Astrocyte (in vitro differentiated cells and primary cell): ENCODE data around the gene VAT1L.

ENCODE experiments used
- CTCF ChIP-seq: IDR thresholded peaks from 2 replicates; pipeline ENCODE4 v1.5.1; 2011; ENCODE audit warnings: low read depth, mild to moderate bottlenecking, inconsistent platforms, low read length, moderate library complexity; ENCODE audit not compliant: insufficient read depth
- EZH2 ChIP-seq: IDR thresholded peaks from 2 replicates; pipeline ENCODE4 v1.6.1; 2012; ENCODE audit warnings: mild to moderate bottlenecking, low read length, inconsistent platforms; ENCODE audit not compliant: insufficient read depth

DNA sequence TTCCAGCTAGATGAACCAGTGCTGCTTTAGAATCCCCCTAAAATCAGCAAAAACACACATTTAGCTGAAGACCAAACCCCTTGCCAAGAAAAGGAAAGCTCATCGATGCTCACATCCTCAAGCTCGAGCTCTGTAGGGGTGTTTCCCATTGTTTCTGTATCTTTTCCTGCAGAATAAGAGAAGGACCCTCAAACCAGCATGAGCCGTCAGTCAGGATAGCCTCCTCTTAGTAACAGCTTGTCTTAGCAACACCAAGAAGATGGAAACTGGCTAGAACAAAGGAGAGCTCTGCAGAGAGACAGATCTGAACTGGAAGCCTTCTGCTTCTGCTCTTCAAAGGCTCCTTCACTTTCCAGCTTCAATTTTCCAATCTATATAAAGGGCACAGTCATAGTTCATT is 32.0 kb downstream of the VAT1L start:
- TF ChIP-seq CTCF (no peak), EZH2 (no peak)
